CD14-positive monocyte (primary cell): ENCODE data around the gene AASDH. TPM values are rescaled to one million over a fixed set of nuclear protein-coding genes. Genes with fewer than 3 reads are reported as not detected.

Source experiments
- DNase-seq, 3 donors: peaks; one replicate each; pipeline ENCODE4 v3.0.0-alpha.2; 2011 to 2022
- H2AFZ ChIP-seq: 2 replicates; pipeline ENCODE4 v1.6.0; 2012; ENCODE audit warnings: mild to moderate bottlenecking, low read depth, low read length, inconsistent platforms; ENCODE audit not compliant: insufficient read depth, poor library complexity, severe bottlenecking
- H3K27ac ChIP-seq, 2 donors: 1 replicate in 1 of 2; 2 replicates in 1 of 2; pipeline ENCODE4 v1.5.1; 2012 to 2013; ENCODE audit warnings: low read length in 2 of 2, control low read depth in 1 of 2, inconsistent platforms in 1 of 2, low read depth in 1 of 2, mild to moderate bottlenecking in 1 of 2
- H3K27me3 ChIP-seq, 2 donors: one replicate each; pipeline versions ENCODE4 v1.6.0 to v1.6.1; 2011 to 2013; ENCODE audit warnings: low read length in 2 of 2; ENCODE audit not compliant: control insufficient read depth in 2 of 2, insufficient read depth in 2 of 2
- H3K36me3 ChIP-seq, 2 donors: replicated peaks in 1 of 2; 1 replicate in 1 of 2; 2 replicates in 1 of 2; pipeline versions ENCODE4 v1.5.1 to v1.6.1; 2012 to 2013; ENCODE audit warnings: low read length in 2 of 2, control low read depth in 1 of 2, inconsistent platforms in 1 of 2, mild to moderate bottlenecking in 1 of 2; ENCODE audit not compliant: insufficient read depth in 2 of 2, control insufficient read depth in 1 of 2
- H3K4me1 ChIP-seq, 2 donors: 1 replicate in 1 of 2; 2 replicates in 1 of 2; pipeline versions ENCODE4 v1.5.1 to v1.6.1; 2012 to 2013; ENCODE audit warnings: low read length in 2 of 2, control low read depth in 1 of 2, inconsistent platforms in 1 of 2, mild to moderate bottlenecking in 1 of 2, moderate library complexity in 1 of 2; ENCODE audit not compliant: insufficient read depth in 2 of 2, control insufficient read depth in 1 of 2
- H3K4me2 ChIP-seq: replicated peaks from 2 replicates; pipeline ENCODE3; 2012; ENCODE audit warnings: low read length, moderate library complexity, mild to moderate bottlenecking; ENCODE audit not compliant: poor library complexity, severe bottlenecking; ENCODE audit errors: extremely low read depth
- H3K4me3 ChIP-seq, 3 experiments: fragments of 200-600 bp in 1 of 3; sonication (generic) in 1 of 3; replicated peaks in 1 of 3; 1 replicate in 2 of 3; 2 replicates in 1 of 3; pipeline ENCODE4 v1.5.1; 2011 to 2013; ENCODE audit warnings: low read length in 3 of 3, mild to moderate bottlenecking in 3 of 3, control low read depth in 2 of 3, low read depth in 2 of 3, inconsistent platforms in 1 of 3, moderate library complexity in 1 of 3
- H3K79me2 ChIP-seq: 2 replicates; pipeline ENCODE4 v1.6.0; 2012; ENCODE audit warnings: mild to moderate bottlenecking, control low read depth, inconsistent platforms, low read length, moderate library complexity; ENCODE audit not compliant: insufficient read depth
- H3K9ac ChIP-seq: 2 replicates; pipeline ENCODE4 v1.6.0; 2017; ENCODE audit warnings: low read length, mild to moderate bottlenecking; ENCODE audit not compliant: insufficient read depth, poor library complexity, severe bottlenecking
- H3K9me3 ChIP-seq, 2 donors: replicated peaks in 1 of 2; 1 replicate in 1 of 2; 2 replicates in 1 of 2; pipeline versions ENCODE4 v1.5.1 to v1.6.1; 2012 to 2013; ENCODE audit warnings: low read length in 2 of 2, control low read depth in 1 of 2; ENCODE audit not compliant: control insufficient read depth in 1 of 2, insufficient read depth in 1 of 2
- H4K20me1 ChIP-seq: 2 replicates; pipeline ENCODE4 v1.6.0; 2012; ENCODE audit warnings: mild to moderate bottlenecking, low read length, control low read depth, moderate library complexity; ENCODE audit not compliant: insufficient read depth
- H3K27ac Mint-ChIP-seq, 7 donors: one replicate each; pipeline ENCODE4 v1.8.0; 2020; ENCODE audit warnings: mild to moderate bottlenecking in 7 of 7, mixed read lengths in 7 of 7, moderate library complexity in 6 of 7, inconsistent platforms in 2 of 7
- H3K27me3 Mint-ChIP-seq, 3 donors: one replicate each; pipeline ENCODE4 v1.8.0; 2021 to 2022; ENCODE audit warnings: low read depth in 3 of 3, mild to moderate bottlenecking in 3 of 3, mixed read lengths in 3 of 3, moderate library complexity in 3 of 3, inconsistent platforms in 1 of 3
- H3K36me3 Mint-ChIP-seq, 2 donors: one replicate each; pipeline ENCODE4 v1.8.0; 2020; ENCODE audit warnings: mixed read lengths in 2 of 2, inconsistent platforms in 1 of 2, mild to moderate bottlenecking in 1 of 2
- H3K4me1 Mint-ChIP-seq: one replicate; pipeline ENCODE4 v1.8.0; 2020; ENCODE audit warnings: mild to moderate bottlenecking, mixed read lengths
- H3K4me3 Mint-ChIP-seq, 2 donors: one replicate each; pipeline ENCODE4 v1.8.0; 2020; ENCODE audit warnings: mild to moderate bottlenecking in 2 of 2, mixed read lengths in 2 of 2, moderate library complexity in 1 of 2
- H3K9me3 Mint-ChIP-seq, 7 donors: one replicate each; pipeline ENCODE4 v1.8.0; 2020 to 2022; ENCODE audit warnings: mixed read lengths in 7 of 7, mild to moderate bottlenecking in 6 of 7, moderate library complexity in 6 of 7, inconsistent platforms in 2 of 7
- CTCF ChIP-seq: fragments of 200-600 bp; IDR thresholded peaks from one replicate; pipeline ENCODE4 v1.8.0; 2022; ENCODE audit warnings: antibody characterized with exemption, mild to moderate bottlenecking
- WGBS: methylation state at CpG from one replicate; pipeline ENCODE4 v1.1.5; 2013; ENCODE audit warnings: missing lambda C conversion rate; ENCODE audit not compliant: insufficient coverage; 5-methylcytosine and 5-hydroxymethylcytosine counted together
- intact Hi-C, 2 donors: fragments of 100-400 bp; cut with micrococcal nuclease; formaldehyde crosslinking; loops; one replicate each; pipeline versions ENCODE4 v1.15.0 to v1.15.1; 2023
- polyA plus RNA-seq, 3 donors: library from polyadenylated mRNA; depleted of rRNA in 1 of 3; unstranded in 2 of 3; stranded (reverse) in 1 of 3; fragments of 300-500 nt in 2 of 3; fragments of >200 nt in 1 of 3; fragmentation: Illumina TruSeq in 2 of 3; gene quantifications; 1 replicate in 2 of 3; 2 replicates in 1 of 3; pipeline ENCODE4 v1.2.3, GENCODE V29; 2012 to 2021

AASDH gene
- polyA plus RNA-seq, 3 donors = 5.9 to 6.9 (median 6.2) TPM

DNA sequence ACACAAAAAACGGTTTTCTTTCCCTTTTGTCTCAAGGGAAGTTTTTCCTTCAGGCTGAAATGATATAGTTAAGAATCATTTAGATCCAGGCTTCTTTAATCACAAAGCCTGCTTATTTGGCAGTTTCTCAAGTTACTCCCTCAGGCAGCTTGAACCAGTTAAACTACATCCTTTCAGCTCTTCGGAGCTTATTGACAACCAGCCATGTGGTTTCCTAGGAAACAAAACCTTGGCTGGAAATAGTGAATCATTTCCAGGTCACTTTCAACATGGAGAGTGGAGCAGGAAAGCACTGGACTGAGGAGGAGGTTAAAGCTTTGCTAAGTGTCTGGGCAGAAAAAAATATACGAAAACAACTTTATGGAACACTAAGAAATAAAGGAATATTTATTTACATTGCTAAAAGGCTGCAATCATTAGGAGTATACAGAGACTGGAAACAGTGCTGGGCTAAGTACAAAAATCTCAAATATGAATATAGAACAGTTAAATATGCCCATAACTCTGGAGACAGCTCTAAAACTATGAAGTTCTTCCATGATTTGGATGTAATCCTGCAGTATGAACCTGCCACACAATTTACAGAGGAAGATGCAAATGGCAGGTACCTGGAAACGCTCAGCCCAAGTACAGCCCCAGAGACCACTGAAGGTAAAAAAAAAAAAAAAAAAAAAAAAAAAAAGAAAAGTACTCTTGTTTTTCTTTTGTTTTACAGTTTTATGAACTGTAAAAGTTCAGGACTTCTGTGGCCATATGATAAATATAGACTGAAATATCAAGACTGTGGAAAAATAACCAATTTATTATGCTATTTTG, 23.2 kb upstream of the AASDH start:
- Histone ChIP-seq H3K27ac (no peak overlapping the region), H3K4me2 (no peak overlapping the region), H4K20me1 (no peaks in the 10 kb centered on the region), H3K4me3 (no peak overlapping the region), H3K9me3 (no peaks in the 10 kb centered on the region), H3K79me2 (peaks cover 14% of the 10 kb centered on the region), H3K27me3 (no peaks in the 10 kb centered on the region), H3K36me3 (peaks cover 3 to 11% of the 10 kb centered on the region in 2 donors), H3K9ac (no peak overlapping the region), H3K4me1 (no peaks in the 10 kb centered on the region), H2AFZ (no peak overlapping the region)
- peaks cover 13% of the 10 kb centered on the region in 2 donors for H3K36me3 Mint-ChIP-seq
- TF ChIP-seq CTCF = no peak
- H3K27ac Mint-ChIP-seq = peak overlapping the region in 1 of 7 donors; percentile 35
- peaks cover 2% of the 10 kb centered on the region for H3K4me1 Mint-ChIP-seq
- H3K9me3 Mint-ChIP-seq = no peaks in the 10 kb centered on the region
- WGBS = no CpG with 5 or more reads among the region's 4 CpGs
- peak in 1 of 3 donors; percentile 8 for DNase-seq
- no peaks in the 10 kb centered on the region for H3K27me3 Mint-ChIP-seq
- no peak overlapping the region for H3K4me3 Mint-ChIP-seq
- intact Hi-C loops = no loop called here

- WGBS = no CpG with 5 or more reads among the region's 1 CpG
- no peak for DNase-seq
- Mint-ChIP-seq H3K36me3 (peaks cover 13 to 19% of the 10 kb centered on the region in 2 donors), H3K9me3 (no peaks in the 10 kb centered on the region), H3K27me3 (no peaks in the 10 kb centered on the region), H3K4me3 (no peak overlapping the region), H3K27ac (no peak overlapping the region), H3K4me1 (peaks cover 2% of the 10 kb centered on the region)
- H4K20me1 ChIP-seq = no peaks in the 10 kb centered on the region
- no peaks in the 10 kb centered on the region for H3K4me1 ChIP-seq
- no peak overlapping the region for H3K9ac ChIP-seq
- H3K27me3 ChIP-seq = no peaks in the 10 kb centered on the region
- H3K9me3 ChIP-seq = no peaks in the 10 kb centered on the region
- no peak overlapping the region for H3K4me2 ChIP-seq
- H3K36me3 ChIP-seq = peaks cover 3 to 13% of the 10 kb centered on the region in 2 donors
- intact Hi-C loops = no loop called here
- peaks cover 8% of the 10 kb centered on the region for H3K79me2 ChIP-seq
- no peak overlapping the region for H3K4me3 ChIP-seq
- H2AFZ ChIP-seq = no peak overlapping the region
- no peak overlapping the region for H3K27ac ChIP-seq
- no peak for TF ChIP-seq CTCF
Observed at GRCh38 chr4:56409511-56410090, 22.3 kb upstream of the AASDH start.
